ENCODE measurements around the gene FGR.
A peak's percentile ranks its signal among the peaks of the same experiment; 100 is the strongest.

The FGR gene

GRCh38 chr1:27668808-27669723, 34.1 kb upstream of the FGR start:
- Histone ChIP-seq H3K4me1 (ENCODE audit: insufficient read depth, low read length) (0 out of 2 replicates have a peak, but pooled peaks cover 3% of the 10 kb centered on the region), H3K27ac (ENCODE audit: low read depth, low read length) (no peak overlapping the region), H3K36me3 (ENCODE audit: insufficient read depth, low read length) (no peaks in the 10 kb centered on the region), H3K27me3 (ENCODE audit: insufficient read depth, low read length) (peaks cover 11% of the 10 kb centered on the region), H3K4me3 (ENCODE audit: low read length) (peak overlapping the region; percentile 43), H3K9ac (ENCODE audit: low read depth, low read length) (no peak overlapping the region), H3K9me3 (ENCODE audit: insufficient read depth, low read depth, low read length) (no peaks in the 10 kb centered on the region)
- WGBS: 22% methylated on average over 36 of the region's 36 CpGs

GRCh38 chr1:27668121-27668807, 33.3 kb upstream of the FGR start:
- 93% methylated on average over 42 of the region's 42 CpGs for WGBS
- Histone ChIP-seq H3K36me3 (ENCODE audit: insufficient read depth, low read length) (no peaks in the 10 kb centered on the region), H3K4me3 (ENCODE audit: low read length) (no peak overlapping the region), H3K27ac (ENCODE audit: low read depth, low read length) (no peak overlapping the region), H3K27me3 (ENCODE audit: insufficient read depth, low read length) (peaks cover 11% of the 10 kb centered on the region), H3K4me1 (ENCODE audit: insufficient read depth, low read length) (0 out of 2 replicates have a peak, but pooled peaks cover 3% of the 10 kb centered on the region), H3K9me3 (ENCODE audit: insufficient read depth, low read depth, low read length) (no peaks in the 10 kb centered on the region), H3K9ac (ENCODE audit: low read depth, low read length) (no peak overlapping the region)

GRCh38 chr1:27666791-27667254, 31.8 kb upstream of the FGR start:
- WGBS: 74% methylated on average over 5 of the region's 6 CpGs
- Histone ChIP-seq H3K9ac (ENCODE audit: low read depth, low read length) (no peak overlapping the region), H3K9me3 (ENCODE audit: insufficient read depth, low read depth, low read length) (no peaks in the 10 kb centered on the region), H3K4me1 (ENCODE audit: insufficient read depth, low read length) (peaks cover 9% of the 10 kb centered on the region), H3K36me3 (ENCODE audit: insufficient read depth, low read length) (no peaks in the 10 kb centered on the region), H3K27ac (ENCODE audit: low read depth, low read length) (no peak overlapping the region), H3K4me3 (ENCODE audit: low read length) (no peak overlapping the region), H3K27me3 (ENCODE audit: insufficient read depth, low read length) (peaks cover 11% of the 10 kb centered on the region)

GRCh38 chr1:27666294-27666693, 31.3 kb upstream of the FGR start:
- Histone ChIP-seq H3K27me3 (ENCODE audit: insufficient read depth, low read length) (peaks cover 11% of the 10 kb centered on the region), H3K36me3 (ENCODE audit: insufficient read depth, low read length) (no peaks in the 10 kb centered on the region), H3K9me3 (ENCODE audit: insufficient read depth, low read depth, low read length) (no peaks in the 10 kb centered on the region), H3K4me1 (ENCODE audit: insufficient read depth, low read length) (peaks cover 9% of the 10 kb centered on the region), H3K27ac (ENCODE audit: low read depth, low read length) (no peak overlapping the region), H3K4me3 (ENCODE audit: low read length) (no peak overlapping the region), H3K9ac (ENCODE audit: low read depth, low read length) (no peak overlapping the region)
- WGBS: 97% methylated on average over 4 of the region's 4 CpGs

- H3K9me3 ChIP-seq (ENCODE audit: insufficient read depth, low read depth, low read length): no peaks in the 10 kb centered on the region
- no peak overlapping the region for H3K4me3 ChIP-seq (ENCODE audit: low read length)
- H3K27me3 ChIP-seq (ENCODE audit: insufficient read depth, low read length): peaks cover 10% of the 10 kb centered on the region
- peaks cover 9% of the 10 kb centered on the region for H3K4me1 ChIP-seq (ENCODE audit: insufficient read depth, low read length)
- no peak overlapping the region for H3K9ac ChIP-seq (ENCODE audit: low read depth, low read length)
- no peaks in the 10 kb centered on the region for H3K36me3 ChIP-seq (ENCODE audit: insufficient read depth, low read length)
- WGBS: 95% methylated on average over 9 of the region's 9 CpGs
- no peak overlapping the region for H3K27ac ChIP-seq (ENCODE audit: low read depth, low read length)
These were observed 30.1 kb upstream of the FGR start for GRCh38 chr1:27665016-27665651.

- Histone ChIP-seq H3K27me3 (ENCODE audit: insufficient read depth, low read length) (peaks cover 4% of the 10 kb centered on the region), H3K9me3 (ENCODE audit: insufficient read depth, low read depth, low read length) (no peaks in the 10 kb centered on the region), H3K9ac (ENCODE audit: low read depth, low read length) (no peak overlapping the region), H3K4me3 (ENCODE audit: low read length) (no peak overlapping the region), H3K27ac (ENCODE audit: low read depth, low read length) (no peak overlapping the region), H3K36me3 (ENCODE audit: insufficient read depth, low read length) (no peaks in the 10 kb centered on the region), H3K4me1 (ENCODE audit: insufficient read depth, low read length) (peaks cover 9% of the 10 kb centered on the region)
- 83% methylated on average over 8 of the region's 8 CpGs for WGBS
These were observed 29.3 kb upstream of the FGR start for GRCh38 chr1:27664291-27664690.

- no peaks in the 10 kb centered on the region for H3K36me3 ChIP-seq (ENCODE audit: insufficient read depth, low read length)
- H3K27ac ChIP-seq (ENCODE audit: low read depth, low read length): peak overlapping the region; percentile 5; the same call in 1 of the 2 replicates
- WGBS: 34% methylated on average over 12 of the region's 12 CpGs
- H3K9me3 ChIP-seq (ENCODE audit: insufficient read depth, low read depth, low read length): no peaks in the 10 kb centered on the region
- no peak overlapping the region for H3K4me3 ChIP-seq (ENCODE audit: low read length)
- H3K9ac ChIP-seq (ENCODE audit: low read depth, low read length): peak overlapping the region; percentile 9; the same call in 1 of the 2 replicates
- peaks cover 17% of the 10 kb centered on the region for H3K4me1 ChIP-seq (ENCODE audit: insufficient read depth, low read length)
- peaks cover 3% of the 10 kb centered on the region; the same call in 1 of the 2 replicates for H3K27me3 ChIP-seq (ENCODE audit: insufficient read depth, low read length)
These were observed 27.9 kb upstream of the FGR start for GRCh38 chr1:27662707-27663393.

- Histone ChIP-seq H3K36me3 (ENCODE audit: insufficient read depth, low read length) (no peaks in the 10 kb centered on the region), H3K9ac (ENCODE audit: low read depth, low read length) (no peak overlapping the region), H3K4me3 (ENCODE audit: low read length) (no peak overlapping the region), H3K27me3 (ENCODE audit: insufficient read depth, low read length) (peaks cover 3% of the 10 kb centered on the region; the same call in 1 of the 2 replicates), H3K27ac (ENCODE audit: low read depth, low read length) (no peak overlapping the region), H3K9me3 (ENCODE audit: insufficient read depth, low read depth, low read length) (no peaks in the 10 kb centered on the region), H3K4me1 (ENCODE audit: insufficient read depth, low read length) (peaks cover 17% of the 10 kb centered on the region)
- 95% methylated on average over 5 of the region's 5 CpGs for WGBS
These were observed 27.3 kb upstream of the FGR start for GRCh38 chr1:27662261-27662660.

- Histone ChIP-seq H3K27me3 (ENCODE audit: insufficient read depth, low read length) (peaks cover 3% of the 10 kb centered on the region; the same call in 1 of the 2 replicates), H3K4me3 (ENCODE audit: low read length) (no peak overlapping the region), H3K27ac (ENCODE audit: low read depth, low read length) (no peak overlapping the region), H3K9ac (ENCODE audit: low read depth, low read length) (no peak overlapping the region), H3K9me3 (ENCODE audit: insufficient read depth, low read depth, low read length) (no peaks in the 10 kb centered on the region), H3K36me3 (ENCODE audit: insufficient read depth, low read length) (no peaks in the 10 kb centered on the region), H3K4me1 (ENCODE audit: insufficient read depth, low read length) (peaks cover 17% of the 10 kb centered on the region)
- WGBS: 93% methylated on average over 8 of the region's 8 CpGs
These were observed 26.6 kb upstream of the FGR start for GRCh38 chr1:27661412-27662075.

- H3K9me3 ChIP-seq (ENCODE audit: insufficient read depth, low read depth, low read length): no peaks in the 10 kb centered on the region
- no peak overlapping the region for H3K27ac ChIP-seq (ENCODE audit: low read depth, low read length)
- peak overlapping the region; percentile 43 for H3K4me3 ChIP-seq (ENCODE audit: low read length)
- no peaks in the 10 kb centered on the region for H3K36me3 ChIP-seq (ENCODE audit: insufficient read depth, low read length)
- peaks cover 3% of the 10 kb centered on the region; the same call in 1 of the 2 replicates for H3K27me3 ChIP-seq (ENCODE audit: insufficient read depth, low read length)
- H3K9ac ChIP-seq (ENCODE audit: low read depth, low read length): no peak overlapping the region
- peaks cover 23% of the 10 kb centered on the region for H3K4me1 ChIP-seq (ENCODE audit: insufficient read depth, low read length)
- 81% methylated on average over 10 of the region's 10 CpGs for WGBS
These were observed 25.4 kb upstream of the FGR start for GRCh38 chr1:27660300-27660835.
